ENCODE results near the gene RFC5. TPM values are rescaled to one million over a fixed set of nuclear protein-coding genes. Genes with fewer than 3 reads are reported as not detected.

RFC5 gene
- total and polyA plus RNA-seq, 2 of the 13 experiments (the other 11 are each of a cell fraction or from before 2014, with no cell fraction given) = 16.8 to 51.4 TPM

- TF ChIP-seq KMT2B (CRISPR knock-in tag; IDR thresholded peaks at IDR 0.05) (peak; percentile 74), SNRNP70 (IDR thresholded peaks at IDR 0.05; ENCODE audit: low read depth, low read length) (no peak), ZNF878 (CRISPR knock-in tag; IDR thresholded peaks at IDR 0.05) (peak; percentile 90), ZNF800 (CRISPR knock-in tag; IDR thresholded peaks at IDR 0.05) (0 out of 2 replicates have a peak, but pooled peaks have one; percentile 22), FOXM1 (CRISPR knock-in tag; IDR thresholded peaks at IDR 0.05) (no peak), U2AF1 (optimal IDR thresholded peaks at IDR 0.05; ENCODE audit: low read depth, low read length) (no peak), SRSF1 (optimal IDR thresholded peaks at IDR 0.05; ENCODE audit: low read depth, low read length) (no peak), POLR2AphosphoS2 (IDR thresholded peaks at IDR 0.05; ENCODE audit: low read depth, low read length) (no peak), ZNF788 (CRISPR knock-in tag; IDR thresholded peaks at IDR 0.05; ENCODE audit: borderline replicate concordance) (peak; percentile 76; the same call in 1 of the 2 replicates), ZNF318 (CRISPR knock-in tag; IDR thresholded peaks at IDR 0.05) (no peak; the same call in 1 of the 2 replicates), ELF1 (CRISPR knock-in tag; IDR thresholded peaks at IDR 0.05) (peak; percentile 60; the same call in 1 of the 2 replicates), PBX3 (CRISPR knock-in tag; IDR thresholded peaks at IDR 0.05; ENCODE audit: borderline replicate concordance) (no peak), ZNF737 (CRISPR knock-in tag; IDR thresholded peaks at IDR 0.05; ENCODE audit: borderline replicate concordance) (no peak), TERF1 (CRISPR knock-in tag; IDR thresholded peaks at IDR 0.05) (no peak)
These were observed 36.0 kb downstream of the RFC5 start (continued) for GRCh38 chr12:118052324-118053070.
